ENCODE results near the gene DYDC1.

The DYDC1 gene

DNA sequence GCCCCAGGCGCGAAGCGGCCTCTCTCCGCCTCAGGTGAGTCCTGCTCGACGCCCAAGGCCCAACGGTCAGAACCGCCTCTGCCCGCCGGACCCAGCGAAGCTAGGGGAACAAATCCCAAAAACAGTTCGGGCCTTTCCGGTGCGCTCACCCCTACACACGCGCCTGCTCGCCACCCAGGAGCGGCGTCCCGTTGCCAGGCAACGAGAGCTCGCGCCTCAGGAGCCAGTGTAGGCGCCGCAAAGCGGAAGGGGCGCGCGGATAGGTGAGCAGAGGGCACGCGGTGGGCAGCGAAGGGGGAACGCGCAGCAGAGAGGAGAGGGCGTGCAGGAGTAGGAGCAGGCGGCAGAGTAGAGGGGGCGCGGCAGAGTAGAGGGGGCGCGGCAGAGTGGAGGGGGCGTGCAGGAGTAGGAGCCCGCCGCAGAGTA lies at the start of gene DYDC1, which contains the start of gene DYDC2:
TSS of gene DYDC1 (minus strand) at position 193 of the 426 bp plus-strand sequence. CDS start 4,154 bp downstream, outside the sequence.
TSS of gene DYDC2 (plus strand) at position 219 of the 426 bp plus-strand sequence. CDS start 5,663 bp downstream, outside the sequence.
- Histone ChIP-seq H3K4me1 (ENCODE audit: control insufficient read depth, insufficient read depth, low read length) (no peaks in the 10 kb centered on the region), H3K27me3 (ENCODE audit: control insufficient read depth, insufficient read depth, low read length) (peaks cover 3% of the 10 kb centered on the region), H3K9ac (ENCODE audit: low read length) (no peak within 1 kb of the TSS), H3K36me3 (ENCODE audit: control insufficient read depth, insufficient read depth, low read length) (no peaks in the 10 kb centered on the region), H3K4me3 (ENCODE audit: low read length) (peak within 1 kb of the TSS; percentile 54), H3K27ac (ENCODE audit: low read depth, low read length) (no peak within 1 kb of the TSS)

DNA sequence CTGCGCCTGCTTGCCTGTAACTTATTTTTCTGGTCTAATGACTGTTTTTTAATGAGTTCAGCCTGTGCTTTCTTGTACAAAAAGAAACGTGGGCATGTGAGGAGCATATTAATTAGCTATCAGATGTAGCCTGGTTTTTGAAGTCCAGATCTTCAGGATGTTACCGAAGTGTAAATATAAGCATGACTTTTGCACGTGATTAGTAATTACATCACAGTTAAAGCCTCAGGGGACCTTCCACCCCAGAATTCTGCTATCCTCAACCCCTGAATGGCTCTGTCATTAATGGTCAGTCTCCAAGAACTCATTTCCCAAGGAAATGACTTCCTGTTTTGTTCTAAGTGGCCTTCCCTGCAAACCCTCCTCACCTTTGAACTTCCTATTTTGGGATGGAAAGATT lies 49.6 kb upstream of the DYDC1 start:
- no peak overlapping the region for H3K27ac ChIP-seq (ENCODE audit: low read depth, low read length)
- H3K9ac ChIP-seq (ENCODE audit: low read length): no peak overlapping the region
- H3K27me3 ChIP-seq (ENCODE audit: control insufficient read depth, insufficient read depth, low read length): no peaks in the 10 kb centered on the region

DNA sequence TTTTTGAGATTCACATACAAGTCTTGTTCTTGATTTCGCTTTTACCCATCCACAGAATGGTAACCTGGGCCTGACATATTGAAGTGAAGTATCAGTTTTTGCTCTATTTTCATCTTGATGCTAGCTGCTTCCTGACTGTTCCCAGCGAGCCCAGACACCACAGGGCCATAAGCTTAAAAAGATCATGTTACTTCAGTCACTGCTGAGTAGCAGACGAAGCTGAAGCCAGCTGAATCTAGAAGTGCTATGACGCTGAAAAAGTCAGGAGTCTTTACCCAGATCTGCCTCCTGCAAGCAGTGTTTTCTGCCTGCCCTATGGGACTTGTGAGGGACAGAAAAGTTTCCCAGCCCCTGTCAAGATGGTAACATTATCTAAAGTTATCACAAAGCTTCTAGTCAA lies 49.1 kb upstream of the DYDC1 start:
- no peak overlapping the region for H3K9ac ChIP-seq (ENCODE audit: low read length)
- peaks cover 7% of the 10 kb centered on the region for H3K4me1 ChIP-seq (ENCODE audit: control insufficient read depth, insufficient read depth, low read length)
- no peak overlapping the region for H3K4me3 ChIP-seq (ENCODE audit: low read length)
- no peak overlapping the region for H3K27ac ChIP-seq (ENCODE audit: low read depth, low read length)
- no peaks in the 10 kb centered on the region for H3K36me3 ChIP-seq (ENCODE audit: control insufficient read depth, insufficient read depth, low read length)
- no peaks in the 10 kb centered on the region for H3K27me3 ChIP-seq (ENCODE audit: control insufficient read depth, insufficient read depth, low read length)

More for the DNA sequence above, 49.6 kb upstream of the DYDC1 start:
- no peak overlapping the region for H3K4me3 ChIP-seq (ENCODE audit: low read length)
- H3K36me3 ChIP-seq (ENCODE audit: control insufficient read depth, insufficient read depth, low read length): no peaks in the 10 kb centered on the region
- peaks cover 7% of the 10 kb centered on the region for H3K4me1 ChIP-seq (ENCODE audit: control insufficient read depth, insufficient read depth, low read length)

DNA sequence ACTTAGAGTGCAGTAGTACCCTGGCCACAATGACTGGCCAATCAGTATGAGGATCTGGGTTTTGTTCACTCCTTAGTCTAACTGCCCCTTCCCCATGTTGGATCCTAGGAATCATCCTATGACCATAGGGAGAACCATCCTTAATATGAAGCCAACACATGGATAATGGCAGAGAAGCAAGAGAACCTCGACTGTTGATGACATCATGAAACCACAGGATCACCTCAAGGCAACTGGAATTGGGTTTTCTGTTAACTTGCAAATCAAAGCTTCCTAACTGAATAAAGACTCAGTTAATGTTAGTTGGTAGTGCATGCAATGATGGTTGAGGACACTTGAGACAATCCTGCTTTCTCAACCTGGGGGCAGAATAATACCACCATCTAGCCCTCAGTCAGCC lies 48.5 kb upstream of the DYDC1 start:
- no peak overlapping the region for H3K9ac ChIP-seq (ENCODE audit: low read length)
- peaks cover 3% of the 10 kb centered on the region for H3K4me1 ChIP-seq (ENCODE audit: control insufficient read depth, insufficient read depth, low read length)
- no peak overlapping the region for H3K27ac ChIP-seq (ENCODE audit: low read depth, low read length)
- H3K4me3 ChIP-seq (ENCODE audit: low read length): no peak overlapping the region
- no peaks in the 10 kb centered on the region for H3K27me3 ChIP-seq (ENCODE audit: control insufficient read depth, insufficient read depth, low read length)
- no peaks in the 10 kb centered on the region for H3K36me3 ChIP-seq (ENCODE audit: control insufficient read depth, insufficient read depth, low read length)

DNA sequence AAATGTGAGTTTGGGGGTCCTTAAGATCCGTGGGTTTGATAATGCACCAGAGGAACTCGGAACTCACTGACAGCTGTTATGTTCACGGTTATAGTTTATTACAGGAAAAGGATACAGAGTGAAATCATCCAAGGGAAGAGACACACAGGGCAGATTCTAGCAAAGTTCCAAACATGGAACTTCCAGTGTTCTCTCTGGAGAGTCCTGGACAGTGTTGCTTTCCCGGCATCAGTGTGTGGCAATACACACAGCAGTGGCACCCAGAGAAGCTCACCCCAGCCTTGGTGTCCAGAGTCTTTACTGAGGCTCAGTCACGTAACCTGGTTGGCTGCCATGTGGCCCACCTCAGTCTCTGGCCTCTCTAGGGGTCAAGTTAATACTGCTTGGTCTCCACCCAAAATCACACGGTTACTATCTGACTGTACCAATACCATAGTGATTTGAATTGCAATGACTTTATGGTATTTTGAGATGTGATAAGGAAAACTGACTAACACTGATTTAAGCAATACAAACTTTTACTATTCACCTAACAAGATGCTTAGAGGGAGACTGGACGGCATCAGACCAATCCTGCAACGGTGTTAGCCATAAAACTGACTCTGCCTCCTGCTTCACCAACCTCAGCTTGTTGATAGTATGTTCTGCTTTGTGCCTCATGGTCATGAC lies 43.7 kb upstream of the DYDC1 start:
- H3K27ac ChIP-seq (ENCODE audit: low read depth, low read length): no peak overlapping the region
- no peaks in the 10 kb centered on the region for H3K36me3 ChIP-seq (ENCODE audit: control insufficient read depth, insufficient read depth, low read length)
- H3K9ac ChIP-seq (ENCODE audit: low read length): no peak overlapping the region
- no peak overlapping the region for H3K4me3 ChIP-seq (ENCODE audit: low read length)
- H3K27me3 ChIP-seq (ENCODE audit: control insufficient read depth, insufficient read depth, low read length): no peaks in the 10 kb centered on the region
- no peaks in the 10 kb centered on the region for H3K4me1 ChIP-seq (ENCODE audit: control insufficient read depth, insufficient read depth, low read length)

DNA sequence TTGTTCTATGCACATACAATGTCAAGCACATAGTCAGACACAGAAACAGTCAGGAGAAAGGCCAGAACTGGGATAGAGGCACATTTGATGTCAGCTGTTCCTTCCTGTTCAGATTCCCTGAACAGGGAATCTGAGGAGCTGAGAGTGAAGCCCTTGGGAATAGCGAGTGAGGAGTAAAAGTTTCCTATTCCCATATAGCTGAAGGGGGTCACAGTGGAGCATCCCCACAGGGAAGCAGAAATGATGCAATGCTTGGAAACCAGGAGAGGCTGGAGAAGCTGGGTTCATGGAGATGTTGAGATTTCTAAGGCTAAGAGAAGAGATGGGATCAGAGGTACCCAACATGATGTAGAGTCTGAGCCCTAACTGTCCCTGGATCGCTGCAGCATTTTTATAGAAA lies 40.5 kb upstream of the DYDC1 start:
- Histone ChIP-seq H3K4me1 (ENCODE audit: control insufficient read depth, insufficient read depth, low read length) (no peaks in the 10 kb centered on the region), H3K9ac (ENCODE audit: low read length) (no peak overlapping the region), H3K4me3 (ENCODE audit: low read length) (no peak overlapping the region), H3K27ac (ENCODE audit: low read depth, low read length) (no peak overlapping the region), H3K27me3 (ENCODE audit: control insufficient read depth, insufficient read depth, low read length) (no peaks in the 10 kb centered on the region), H3K36me3 (ENCODE audit: control insufficient read depth, insufficient read depth, low read length) (no peaks in the 10 kb centered on the region)

DNA sequence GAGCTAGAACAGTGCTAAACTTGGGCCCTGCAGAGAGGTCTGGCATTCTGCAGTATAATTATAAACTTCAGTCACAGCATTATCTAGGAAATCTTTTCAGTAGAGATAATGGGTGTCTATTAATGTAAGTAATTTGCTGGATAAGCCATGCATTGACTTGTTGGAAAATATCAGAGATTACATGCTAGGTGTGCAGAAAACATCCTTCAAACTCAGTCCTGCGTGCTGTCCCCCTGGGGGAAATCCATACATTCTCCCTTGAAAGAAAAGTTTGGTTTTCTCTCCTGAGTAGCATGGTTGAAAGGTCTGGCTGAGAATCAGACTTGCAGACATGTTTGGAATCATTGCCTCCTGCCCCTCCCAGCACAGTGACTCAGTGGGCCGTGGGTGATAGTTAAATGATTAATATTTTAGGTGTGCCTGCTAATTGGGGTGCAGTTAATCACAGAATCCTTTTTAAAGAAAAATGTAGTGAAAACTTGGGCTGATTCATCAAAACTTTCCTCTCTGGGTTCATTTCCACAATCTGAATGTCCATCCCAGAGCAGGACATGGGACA lies 37.9 kb upstream of the DYDC1 start:
- H3K4me1 ChIP-seq (ENCODE audit: control insufficient read depth, insufficient read depth, low read length): no peaks in the 10 kb centered on the region
- no peak overlapping the region for H3K4me3 ChIP-seq (ENCODE audit: low read length)
- H3K36me3 ChIP-seq (ENCODE audit: control insufficient read depth, insufficient read depth, low read length): no peaks in the 10 kb centered on the region
- no peaks in the 10 kb centered on the region for H3K27me3 ChIP-seq (ENCODE audit: control insufficient read depth, insufficient read depth, low read length)
- no peak overlapping the region for H3K27ac ChIP-seq (ENCODE audit: low read depth, low read length)
- no peak overlapping the region for H3K9ac ChIP-seq (ENCODE audit: low read length)

DNA sequence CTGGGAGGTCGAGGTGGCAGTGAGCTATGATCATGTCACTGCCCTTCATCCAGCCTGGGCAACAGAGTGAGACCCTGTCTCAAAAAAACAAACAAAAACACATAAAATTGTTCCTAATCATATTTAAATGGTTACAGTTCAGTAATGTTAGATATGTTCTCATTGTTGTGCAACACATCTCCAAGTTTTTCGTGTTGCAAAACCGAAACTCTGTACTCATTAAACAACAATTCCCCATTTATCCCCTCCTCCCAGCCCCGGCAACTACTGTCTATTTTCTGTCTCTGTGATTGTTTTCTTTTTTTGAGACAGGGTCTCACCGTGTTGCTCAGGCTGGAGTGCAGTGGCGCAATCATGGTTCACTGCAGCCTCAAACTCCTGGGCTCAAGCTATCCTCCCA lies 35.7 kb upstream of the DYDC1 start:
- no peak overlapping the region for H3K4me3 ChIP-seq (ENCODE audit: low read length)
- no peaks in the 10 kb centered on the region for H3K4me1 ChIP-seq (ENCODE audit: control insufficient read depth, insufficient read depth, low read length)
- H3K36me3 ChIP-seq (ENCODE audit: control insufficient read depth, insufficient read depth, low read length): no peaks in the 10 kb centered on the region
- no peaks in the 10 kb centered on the region for H3K27me3 ChIP-seq (ENCODE audit: control insufficient read depth, insufficient read depth, low read length)
- no peak overlapping the region for H3K27ac ChIP-seq (ENCODE audit: low read depth, low read length)
- H3K9ac ChIP-seq (ENCODE audit: low read length): no peak overlapping the region

DNA sequence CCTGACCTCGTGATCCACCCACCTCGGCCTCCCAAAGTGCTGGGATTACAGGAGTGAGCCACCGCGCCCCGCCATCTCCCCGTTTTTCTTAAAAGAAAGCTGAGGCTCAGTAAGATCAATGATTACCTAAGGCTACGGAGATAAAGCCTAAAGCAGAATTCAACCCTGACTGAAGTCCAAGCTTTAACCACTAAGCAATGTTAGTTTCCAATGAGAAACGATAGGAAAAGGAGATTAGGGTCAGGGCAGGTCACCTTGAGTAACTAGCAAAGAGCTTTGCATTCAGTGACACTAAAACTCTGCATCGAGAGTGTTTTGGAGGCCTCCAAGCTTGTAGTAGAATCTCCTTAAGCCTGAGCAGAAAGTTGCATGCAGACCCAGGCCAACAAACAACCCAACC lies 34.2 kb upstream of the DYDC1 start:
- no peak overlapping the region for H3K27ac ChIP-seq (ENCODE audit: low read depth, low read length)
- no peaks in the 10 kb centered on the region for H3K27me3 ChIP-seq (ENCODE audit: control insufficient read depth, insufficient read depth, low read length)
- no peaks in the 10 kb centered on the region for H3K36me3 ChIP-seq (ENCODE audit: control insufficient read depth, insufficient read depth, low read length)
- H3K9ac ChIP-seq (ENCODE audit: low read length): no peak overlapping the region
- H3K4me1 ChIP-seq (ENCODE audit: control insufficient read depth, insufficient read depth, low read length): no peaks in the 10 kb centered on the region
- no peak overlapping the region for H3K4me3 ChIP-seq (ENCODE audit: low read length)

DNA sequence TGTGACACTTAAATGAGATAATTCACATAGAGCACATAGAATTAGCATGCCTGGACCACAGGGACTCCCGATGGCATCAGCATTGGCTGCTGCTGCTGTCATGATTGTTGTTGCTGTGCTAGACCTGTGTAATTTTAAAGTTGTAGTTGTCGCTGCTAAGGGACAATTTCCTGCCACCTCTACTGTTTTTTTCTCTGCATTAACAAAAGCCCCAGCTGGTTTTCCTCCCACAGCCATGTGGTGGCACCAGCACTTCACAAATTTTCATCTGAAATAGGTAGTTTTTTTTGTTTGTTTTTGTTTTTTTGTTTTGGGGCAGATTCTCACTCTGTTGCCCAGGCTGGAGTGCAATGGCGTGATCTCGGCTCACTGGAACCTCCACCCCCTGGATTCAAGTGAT lies 26.4 kb upstream of the DYDC1 start:
- Histone ChIP-seq H3K36me3 (ENCODE audit: control insufficient read depth, insufficient read depth, low read length) (no peaks in the 10 kb centered on the region), H3K9ac (ENCODE audit: low read length) (no peak overlapping the region), H3K4me1 (ENCODE audit: control insufficient read depth, insufficient read depth, low read length) (no peaks in the 10 kb centered on the region), H3K27ac (ENCODE audit: low read depth, low read length) (no peak overlapping the region), H3K27me3 (ENCODE audit: control insufficient read depth, insufficient read depth, low read length) (no peaks in the 10 kb centered on the region), H3K4me3 (ENCODE audit: low read length) (no peak overlapping the region)

DNA sequence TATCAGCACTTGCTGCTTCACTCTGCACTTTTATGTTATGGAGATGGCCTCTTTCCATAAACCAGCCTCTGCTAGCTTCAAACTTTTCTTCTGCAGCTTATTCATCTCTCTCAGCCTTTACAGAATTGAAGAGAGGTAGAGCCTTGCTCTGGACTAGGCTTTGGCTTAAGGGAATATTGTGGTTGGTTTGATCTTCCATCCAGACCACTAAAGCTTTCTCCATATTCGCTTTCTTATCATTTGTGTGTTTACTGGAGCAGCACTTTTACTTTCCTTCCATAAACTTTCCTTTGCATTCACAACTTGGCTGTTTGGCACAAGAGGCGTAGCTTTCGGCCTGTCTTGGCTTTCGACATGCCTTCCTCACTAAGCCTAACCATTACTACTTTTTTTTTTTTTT lies 23.6 kb upstream of the DYDC1 start:
- Histone ChIP-seq H3K27ac (ENCODE audit: low read depth, low read length) (no peak overlapping the region), H3K9ac (ENCODE audit: low read length) (no peak overlapping the region), H3K36me3 (ENCODE audit: control insufficient read depth, insufficient read depth, low read length) (no peaks in the 10 kb centered on the region), H3K27me3 (ENCODE audit: control insufficient read depth, insufficient read depth, low read length) (no peaks in the 10 kb centered on the region), H3K4me1 (ENCODE audit: control insufficient read depth, insufficient read depth, low read length) (no peaks in the 10 kb centered on the region), H3K4me3 (ENCODE audit: low read length) (no peak overlapping the region)

DNA sequence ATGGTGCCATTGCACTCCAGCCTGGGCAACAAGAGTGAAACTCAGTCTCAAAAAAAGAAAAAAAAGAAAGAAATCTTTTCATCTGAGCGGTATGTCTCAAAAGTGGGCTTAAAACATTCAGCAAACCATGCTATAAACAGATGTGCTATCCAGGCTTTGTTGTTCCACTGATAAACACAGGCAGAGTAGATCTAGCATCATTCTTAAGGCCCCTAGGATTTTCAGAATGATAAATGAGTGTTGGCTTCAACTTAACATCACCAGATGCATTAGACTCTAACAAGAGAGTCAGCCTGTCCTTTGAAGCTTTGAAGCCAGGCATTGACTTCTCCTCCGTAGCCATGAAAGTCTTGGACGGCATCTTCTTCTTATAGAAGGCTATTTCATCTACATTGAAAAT lies 23.1 kb upstream of the DYDC1 start:
- H3K36me3 ChIP-seq (ENCODE audit: control insufficient read depth, insufficient read depth, low read length): no peaks in the 10 kb centered on the region
- no peaks in the 10 kb centered on the region for H3K27me3 ChIP-seq (ENCODE audit: control insufficient read depth, insufficient read depth, low read length)
- H3K27ac ChIP-seq (ENCODE audit: low read depth, low read length): no peak overlapping the region
- no peak overlapping the region for H3K9ac ChIP-seq (ENCODE audit: low read length)
- H3K4me1 ChIP-seq (ENCODE audit: control insufficient read depth, insufficient read depth, low read length): no peaks in the 10 kb centered on the region
- H3K4me3 ChIP-seq (ENCODE audit: low read length): no peak overlapping the region

DNA sequence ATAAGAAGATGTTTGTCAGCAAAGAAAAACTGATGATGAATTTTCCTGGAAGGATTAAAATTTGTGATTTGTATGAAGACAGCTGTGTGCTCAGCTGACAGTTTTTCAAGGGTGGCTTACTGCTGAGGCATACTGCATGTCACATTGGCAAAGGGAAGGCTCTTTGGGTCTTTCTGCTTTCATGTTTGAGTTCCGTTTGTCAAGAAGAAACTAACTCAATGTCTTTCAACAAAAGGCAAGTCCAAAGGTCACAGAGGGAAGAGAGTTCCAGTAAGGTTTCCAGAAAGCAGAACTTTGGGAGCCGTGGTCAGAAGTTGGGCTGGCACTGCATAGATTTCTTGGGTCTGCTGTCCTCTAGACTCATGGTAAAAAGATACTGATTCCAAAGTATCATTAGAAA lies 16.9 kb upstream of the DYDC1 start:
- no peaks in the 10 kb centered on the region for H3K27me3 ChIP-seq (ENCODE audit: control insufficient read depth, insufficient read depth, low read length)
- no peak overlapping the region for H3K9ac ChIP-seq (ENCODE audit: low read length)
- H3K27ac ChIP-seq (ENCODE audit: low read depth, low read length): no peak overlapping the region
- no peak overlapping the region for H3K4me3 ChIP-seq (ENCODE audit: low read length)
- no peaks in the 10 kb centered on the region for H3K4me1 ChIP-seq (ENCODE audit: control insufficient read depth, insufficient read depth, low read length)
- H3K36me3 ChIP-seq (ENCODE audit: control insufficient read depth, insufficient read depth, low read length): no peaks in the 10 kb centered on the region
